GM23338 (cell line): Measurements from ENCODE around the gene RASGRP4.

ENCODE experiments used
- CREB1 ChIP-seq: fragments of 250-450 bp; sonication (Bioruptor Pico); IDR thresholded peaks from 2 replicates; pipeline ENCODE4 v1.5.0; 2020; ENCODE audit warnings: low read depth, mild to moderate bottlenecking, moderate library complexity
- EZH2 ChIP-seq: fragments of 200-600 bp; sonication (generic); IDR thresholded peaks from one replicate; pipeline ENCODE4 v1.8.0; 2017; ENCODE audit warnings: antibody characterized with exemption, mild to moderate bottlenecking, low read depth; ENCODE audit not compliant: unreplicated experiment
- EZH2phosphoT487 ChIP-seq: fragments of 200-600 bp; sonication (generic); IDR thresholded peaks from one replicate; pipeline ENCODE4 v1.8.1; 2018; ENCODE audit warnings: antibody characterized with exemption; ENCODE audit not compliant: unreplicated experiment
- JUNB ChIP-seq: IDR thresholded peaks from one replicate; pipeline ENCODE4 v1.6.1; 2016; ENCODE audit warnings: antibody characterized with exemption; ENCODE audit not compliant: unreplicated experiment
- NANOG ChIP-seq: IDR thresholded peaks from 2 replicates; pipeline ENCODE4 v1.6.1; 2016; ENCODE audit warnings: antibody characterized with exemption, borderline replicate concordance
- POLR2AphosphoS5 ChIP-seq: IDR thresholded peaks from 2 replicates; pipeline ENCODE4 v1.6.1; 2016; ENCODE audit warnings: antibody characterized with exemption, low read depth
- STAT1 ChIP-seq: IDR thresholded peaks from one replicate; pipeline ENCODE4 v1.6.1; 2016; ENCODE audit warnings: antibody characterized with exemption; ENCODE audit not compliant: unreplicated experiment
- ZNF114 ChIP-seq: fragments of 250-450 bp; sonication (Bioruptor Pico); IDR thresholded peaks from 2 replicates; pipeline ENCODE4 v1.5.0; 2020; ENCODE audit warnings: mild to moderate bottlenecking, moderate library complexity
- ZNF331 ChIP-seq: fragments of 250-450 bp; sonication (Bioruptor Pico); IDR thresholded peaks from 2 replicates; pipeline ENCODE4 v1.5.0; 2020; ENCODE audit warnings: low read depth, mild to moderate bottlenecking, moderate library complexity
- TF ChIP-seq, protein P1 (sequence below), 2 experiments: fragments of 200-600 bp in 1 of 2; sonication (generic) in 1 of 2; conservative IDR thresholded peaks; 2 replicates each; pipeline versions ENCODE4 v1.5.1 to v1.6.1; 2016 to 2017; ENCODE audit warnings: antibody characterized with exemption in 2 of 2, low read depth in 2 of 2, mild to moderate bottlenecking in 2 of 2, moderate library complexity in 1 of 2
- TF ChIP-seq, protein P2 (sequence below): IDR thresholded peaks from 2 replicates; pipeline ENCODE4 v1.6.1; 2016; ENCODE audit warnings: antibody characterized with exemption
- TF ChIP-seq, protein P3 (sequence below): IDR thresholded peaks from one replicate; pipeline ENCODE4 v1.6.1; 2018; ENCODE audit warnings: antibody characterized with exemption; ENCODE audit not compliant: unreplicated experiment
- TF ChIP-seq, protein P4 (sequence below): fragments of 250-450 bp; sonication (Bioruptor Pico); IDR thresholded peaks from 2 replicates; pipeline ENCODE4 v1.5.0; 2020; ENCODE audit warnings: mild to moderate bottlenecking, moderate library complexity

DNA sequence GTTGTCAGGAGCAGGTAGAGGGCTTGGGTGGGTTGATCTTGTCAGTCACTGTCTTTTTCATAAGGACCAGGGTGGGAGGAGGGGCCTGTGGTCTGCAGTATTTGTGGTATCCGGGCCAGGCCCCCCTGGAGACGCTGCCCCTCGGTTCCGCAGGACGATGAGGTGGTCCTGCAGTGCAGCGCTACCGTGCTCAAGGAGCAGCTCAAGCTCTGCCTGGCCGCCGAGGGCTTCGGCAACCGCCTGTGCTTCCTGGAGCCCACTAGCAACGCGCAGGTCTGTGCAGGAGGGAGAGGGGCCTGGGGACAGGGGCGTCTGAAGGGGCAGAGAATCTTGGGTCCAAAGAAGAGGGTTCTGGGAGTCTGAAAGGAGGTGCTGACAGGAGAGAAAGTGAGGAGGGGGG is 14.6 kb upstream of the RASGRP4 start:
- TF ChIP-seq EZH2 = no peak
- no peak for TF ChIP-seq EZH2phosphoT487
- TF ChIP-seq POLR2AphosphoS5 = no peak
- TF ChIP-seq, protein P1, sequence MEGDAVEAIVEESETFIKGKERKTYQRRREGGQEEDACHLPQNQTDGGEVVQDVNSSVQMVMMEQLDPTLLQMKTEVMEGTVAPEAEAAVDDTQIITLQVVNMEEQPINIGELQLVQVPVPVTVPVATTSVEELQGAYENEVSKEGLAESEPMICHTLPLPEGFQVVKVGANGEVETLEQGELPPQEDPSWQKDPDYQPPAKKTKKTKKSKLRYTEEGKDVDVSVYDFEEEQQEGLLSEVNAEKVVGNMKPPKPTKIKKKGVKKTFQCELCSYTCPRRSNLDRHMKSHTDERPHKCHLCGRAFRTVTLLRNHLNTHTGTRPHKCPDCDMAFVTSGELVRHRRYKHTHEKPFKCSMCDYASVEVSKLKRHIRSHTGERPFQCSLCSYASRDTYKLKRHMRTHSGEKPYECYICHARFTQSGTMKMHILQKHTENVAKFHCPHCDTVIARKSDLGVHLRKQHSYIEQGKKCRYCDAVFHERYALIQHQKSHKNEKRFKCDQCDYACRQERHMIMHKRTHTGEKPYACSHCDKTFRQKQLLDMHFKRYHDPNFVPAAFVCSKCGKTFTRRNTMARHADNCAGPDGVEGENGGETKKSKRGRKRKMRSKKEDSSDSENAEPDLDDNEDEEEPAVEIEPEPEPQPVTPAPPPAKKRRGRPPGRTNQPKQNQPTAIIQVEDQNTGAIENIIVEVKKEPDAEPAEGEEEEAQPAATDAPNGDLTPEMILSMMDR (conservative IDR thresholded peaks at IDR 0.05; ENCODE audit: low read depth in 2 of 2) = no peak
- TF ChIP-seq, protein P2, sequence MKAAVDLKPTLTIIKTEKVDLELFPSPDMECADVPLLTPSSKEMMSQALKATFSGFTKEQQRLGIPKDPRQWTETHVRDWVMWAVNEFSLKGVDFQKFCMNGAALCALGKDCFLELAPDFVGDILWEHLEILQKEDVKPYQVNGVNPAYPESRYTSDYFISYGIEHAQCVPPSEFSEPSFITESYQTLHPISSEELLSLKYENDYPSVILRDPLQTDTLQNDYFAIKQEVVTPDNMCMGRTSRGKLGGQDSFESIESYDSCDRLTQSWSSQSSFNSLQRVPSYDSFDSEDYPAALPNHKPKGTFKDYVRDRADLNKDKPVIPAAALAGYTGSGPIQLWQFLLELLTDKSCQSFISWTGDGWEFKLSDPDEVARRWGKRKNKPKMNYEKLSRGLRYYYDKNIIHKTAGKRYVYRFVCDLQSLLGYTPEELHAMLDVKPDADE = no peak
- TF ChIP-seq CREB1 (CRISPR knock-in tag) = no peak
- TF ChIP-seq NANOG = no peak
- TF ChIP-seq, protein P3, sequence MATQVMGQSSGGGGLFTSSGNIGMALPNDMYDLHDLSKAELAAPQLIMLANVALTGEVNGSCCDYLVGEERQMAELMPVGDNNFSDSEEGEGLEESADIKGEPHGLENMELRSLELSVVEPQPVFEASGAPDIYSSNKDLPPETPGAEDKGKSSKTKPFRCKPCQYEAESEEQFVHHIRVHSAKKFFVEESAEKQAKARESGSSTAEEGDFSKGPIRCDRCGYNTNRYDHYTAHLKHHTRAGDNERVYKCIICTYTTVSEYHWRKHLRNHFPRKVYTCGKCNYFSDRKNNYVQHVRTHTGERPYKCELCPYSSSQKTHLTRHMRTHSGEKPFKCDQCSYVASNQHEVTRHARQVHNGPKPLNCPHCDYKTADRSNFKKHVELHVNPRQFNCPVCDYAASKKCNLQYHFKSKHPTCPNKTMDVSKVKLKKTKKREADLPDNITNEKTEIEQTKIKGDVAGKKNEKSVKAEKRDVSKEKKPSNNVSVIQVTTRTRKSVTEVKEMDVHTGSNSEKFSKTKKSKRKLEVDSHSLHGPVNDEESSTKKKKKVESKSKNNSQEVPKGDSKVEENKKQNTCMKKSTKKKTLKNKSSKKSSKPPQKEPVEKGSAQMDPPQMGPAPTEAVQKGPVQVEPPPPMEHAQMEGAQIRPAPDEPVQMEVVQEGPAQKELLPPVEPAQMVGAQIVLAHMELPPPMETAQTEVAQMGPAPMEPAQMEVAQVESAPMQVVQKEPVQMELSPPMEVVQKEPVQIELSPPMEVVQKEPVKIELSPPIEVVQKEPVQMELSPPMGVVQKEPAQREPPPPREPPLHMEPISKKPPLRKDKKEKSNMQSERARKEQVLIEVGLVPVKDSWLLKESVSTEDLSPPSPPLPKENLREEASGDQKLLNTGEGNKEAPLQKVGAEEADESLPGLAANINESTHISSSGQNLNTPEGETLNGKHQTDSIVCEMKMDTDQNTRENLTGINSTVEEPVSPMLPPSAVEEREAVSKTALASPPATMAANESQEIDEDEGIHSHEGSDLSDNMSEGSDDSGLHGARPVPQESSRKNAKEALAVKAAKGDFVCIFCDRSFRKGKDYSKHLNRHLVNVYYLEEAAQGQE = no peak
- TF ChIP-seq STAT1 = no peak
- no peak for TF ChIP-seq JUNB
- TF ChIP-seq ZNF114 (CRISPR knock-in tag) = no peak
- TF ChIP-seq ZNF331 = no peak
- TF ChIP-seq, protein P4, sequence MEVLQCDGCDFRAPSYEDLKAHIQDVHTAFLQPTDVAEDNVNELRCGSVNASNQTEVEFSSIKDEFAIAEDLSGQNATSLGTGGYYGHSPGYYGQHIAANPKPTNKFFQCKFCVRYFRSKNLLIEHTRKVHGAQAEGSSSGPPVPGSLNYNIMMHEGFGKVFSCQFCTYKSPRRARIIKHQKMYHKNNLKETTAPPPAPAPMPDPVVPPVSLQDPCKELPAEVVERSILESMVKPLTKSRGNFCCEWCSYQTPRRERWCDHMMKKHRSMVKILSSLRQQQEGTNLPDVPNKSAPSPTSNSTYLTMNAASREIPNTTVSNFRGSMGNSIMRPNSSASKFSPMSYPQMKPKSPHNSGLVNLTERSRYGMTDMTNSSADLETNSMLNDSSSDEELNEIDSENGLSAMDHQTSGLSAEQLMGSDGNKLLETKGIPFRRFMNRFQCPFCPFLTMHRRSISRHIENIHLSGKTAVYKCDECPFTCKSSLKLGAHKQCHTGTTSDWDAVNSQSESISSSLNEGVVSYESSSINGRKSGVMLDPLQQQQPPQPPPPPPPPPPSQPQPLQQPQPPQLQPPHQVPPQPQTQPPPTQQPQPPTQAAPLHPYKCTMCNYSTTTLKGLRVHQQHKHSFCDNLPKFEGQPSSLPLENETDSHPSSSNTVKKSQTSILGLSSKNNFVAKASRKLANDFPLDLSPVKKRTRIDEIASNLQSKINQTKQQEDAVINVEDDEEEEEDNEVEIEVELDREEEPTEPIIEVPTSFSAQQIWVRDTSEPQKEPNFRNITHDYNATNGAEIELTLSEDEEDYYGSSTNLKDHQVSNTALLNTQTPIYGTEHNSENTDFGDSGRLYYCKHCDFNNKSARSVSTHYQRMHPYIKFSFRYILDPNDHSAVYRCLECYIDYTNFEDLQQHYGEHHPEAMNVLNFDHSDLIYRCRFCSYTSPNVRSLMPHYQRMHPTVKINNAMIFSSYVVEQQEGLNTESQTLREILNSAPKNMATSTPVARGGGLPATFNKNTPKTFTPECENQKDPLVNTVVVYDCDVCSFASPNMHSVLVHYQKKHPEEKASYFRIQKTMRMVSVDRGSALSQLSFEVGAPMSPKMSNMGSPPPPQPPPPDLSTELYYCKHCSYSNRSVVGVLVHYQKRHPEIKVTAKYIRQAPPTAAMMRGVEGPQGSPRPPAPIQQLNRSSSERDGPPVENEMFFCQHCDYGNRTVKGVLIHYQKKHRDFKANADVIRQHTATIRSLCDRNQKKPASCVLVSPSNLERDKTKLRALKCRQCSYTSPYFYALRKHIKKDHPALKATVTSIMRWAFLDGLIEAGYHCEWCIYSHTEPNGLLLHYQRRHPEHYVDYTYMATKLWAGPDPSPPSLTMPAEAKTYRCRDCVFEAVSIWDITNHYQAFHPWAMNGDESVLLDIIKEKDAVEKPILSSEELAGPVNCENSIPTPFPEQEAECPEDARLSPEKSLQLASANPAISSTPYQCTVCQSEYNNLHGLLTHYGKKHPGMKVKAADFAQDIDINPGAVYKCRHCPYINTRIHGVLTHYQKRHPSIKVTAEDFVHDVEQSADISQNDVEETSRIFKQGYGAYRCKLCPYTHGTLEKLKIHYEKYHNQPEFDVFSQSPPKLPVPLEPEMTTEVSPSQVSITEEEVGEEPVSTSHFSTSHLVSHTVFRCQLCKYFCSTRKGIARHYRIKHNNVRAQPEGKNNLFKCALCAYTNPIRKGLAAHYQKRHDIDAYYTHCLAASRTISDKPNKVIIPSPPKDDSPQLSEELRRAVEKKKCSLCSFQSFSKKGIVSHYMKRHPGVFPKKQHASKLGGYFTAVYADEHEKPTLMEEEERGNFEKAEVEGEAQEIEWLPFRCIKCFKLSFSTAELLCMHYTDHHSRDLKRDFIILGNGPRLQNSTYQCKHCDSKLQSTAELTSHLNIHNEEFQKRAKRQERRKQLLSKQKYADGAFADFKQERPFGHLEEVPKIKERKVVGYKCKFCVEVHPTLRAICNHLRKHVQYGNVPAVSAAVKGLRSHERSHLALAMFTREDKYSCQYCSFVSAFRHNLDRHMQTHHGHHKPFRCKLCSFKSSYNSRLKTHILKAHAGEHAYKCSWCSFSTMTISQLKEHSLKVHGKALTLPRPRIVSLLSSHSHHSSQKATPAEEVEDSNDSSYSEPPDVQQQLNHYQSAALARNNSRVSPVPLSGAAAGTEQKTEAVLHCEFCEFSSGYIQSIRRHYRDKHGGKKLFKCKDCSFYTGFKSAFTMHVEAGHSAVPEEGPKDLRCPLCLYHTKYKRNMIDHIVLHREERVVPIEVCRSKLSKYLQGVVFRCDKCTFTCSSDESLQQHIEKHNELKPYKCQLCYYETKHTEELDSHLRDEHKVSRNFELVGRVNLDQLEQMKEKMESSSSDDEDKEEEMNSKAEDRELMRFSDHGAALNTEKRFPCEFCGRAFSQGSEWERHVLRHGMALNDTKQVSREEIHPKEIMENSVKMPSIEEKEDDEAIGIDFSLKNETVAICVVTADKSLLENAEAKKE (CRISPR knock-in tag) = no peak
